Smooth muscle cell (in vitro differentiated cells): ENCODE results near the gene ITGB4. TPM values are rescaled to one million over a fixed set of nuclear protein-coding genes. Genes with fewer than 3 reads are reported as not detected.

ENCODE experiments used
- DNase-seq: peaks from one replicate; lab custom pipeline; 2025; ENCODE audit not compliant: unreplicated experiment; lab: John Stamatoyannopoulos, UW
- H2AFZ ChIP-seq: fragments of 200-600 bp; sonication (generic); 2 replicates; pipeline ENCODE4 v1.6.0; 2016; ENCODE audit warnings: antibody characterized with exemption, low read depth, mild to moderate bottlenecking
- H3F3A ChIP-seq: fragments of 200-600 bp; sonication (generic); 2 replicates; pipeline ENCODE4 v1.6.0; 2017; ENCODE audit warnings: antibody characterized with exemption, low read depth
- H3K27ac ChIP-seq: fragments of 200-600 bp; sonication (generic); 2 replicates; pipeline ENCODE4 v1.5.1; 2016; ENCODE audit warnings: low read depth, mild to moderate bottlenecking
- H3K27me3 ChIP-seq: fragments of 200-600 bp; sonication (generic); 2 replicates; pipeline ENCODE4 v1.6.1; 2016; ENCODE audit warnings: low read depth, mild to moderate bottlenecking
- H3K36me3 ChIP-seq: fragments of 200-600 bp; sonication (generic); 2 replicates; pipeline ENCODE4 v1.5.1; 2016; ENCODE audit warnings: low read depth
- H3K4me1 ChIP-seq: fragments of 200-600 bp; sonication (generic); 2 replicates; pipeline ENCODE4 v1.5.1; 2016; ENCODE audit warnings: low read depth
- H3K4me2 ChIP-seq: fragments of 200-600 bp; sonication (generic); 2 replicates; pipeline ENCODE4 v1.6.0; 2016; ENCODE audit warnings: mild to moderate bottlenecking
- H3K4me3 ChIP-seq: fragments of 200-600 bp; sonication (generic); 2 replicates; pipeline ENCODE4 v1.5.1; 2016; ENCODE audit warnings: mild to moderate bottlenecking
- H3K79me2 ChIP-seq: fragments of 200-600 bp; sonication (generic); 2 replicates; pipeline ENCODE4 v1.6.0; 2016; ENCODE audit warnings: low read depth, mild to moderate bottlenecking
- H3K9ac ChIP-seq: fragments of 200-600 bp; sonication (generic); 2 replicates; pipeline ENCODE4 v1.6.0; 2016; ENCODE audit warnings: low read depth
- H3K9me3 ChIP-seq: fragments of 200-600 bp; sonication (generic); replicated peaks from 2 replicates; pipeline ENCODE4 v1.5.1; 2016; ENCODE audit warnings: low read depth
- H4K20me1 ChIP-seq: fragments of 200-600 bp; sonication (generic); 2 replicates; pipeline ENCODE4 v1.6.0; 2016; ENCODE audit warnings: low read depth
- CTCF ChIP-seq: fragments of 200-600 bp; sonication (generic); IDR thresholded peaks from 2 replicates; pipeline ENCODE4 v1.5.1; 2017; ENCODE audit warnings: borderline replicate concordance, mild to moderate bottlenecking, antibody characterized with exemption; ENCODE audit not compliant: insufficient read depth, poor library complexity, severe bottlenecking
- WGBS: methylation state at CpG from one replicate; pipeline ENCODE4 v1.1.7; 2016; ENCODE audit warnings: low lambda C conversion rate; 5-methylcytosine and 5-hydroxymethylcytosine counted together
- polyA plus RNA-seq: library from polyadenylated mRNA; unstranded; fragments of >200 nt; fragmentation: Nextera tagmentation; extraction: Ambion mirVana; gene quantifications from 2 replicates; pipeline ENCODE4 v1.2.1, GENCODE V29; 2016
- total RNA-seq: library from RNA; depleted of rRNA; stranded (reverse); fragments of >200 nt; gene quantifications from 2 replicates; pipeline ENCODE4 v1.2.3, GENCODE V29; 2014

ITGB4 gene
- total and polyA plus RNA-seq, 2 experiments from 2014 or later = 47.2 to 83.8 TPM

DNA sequence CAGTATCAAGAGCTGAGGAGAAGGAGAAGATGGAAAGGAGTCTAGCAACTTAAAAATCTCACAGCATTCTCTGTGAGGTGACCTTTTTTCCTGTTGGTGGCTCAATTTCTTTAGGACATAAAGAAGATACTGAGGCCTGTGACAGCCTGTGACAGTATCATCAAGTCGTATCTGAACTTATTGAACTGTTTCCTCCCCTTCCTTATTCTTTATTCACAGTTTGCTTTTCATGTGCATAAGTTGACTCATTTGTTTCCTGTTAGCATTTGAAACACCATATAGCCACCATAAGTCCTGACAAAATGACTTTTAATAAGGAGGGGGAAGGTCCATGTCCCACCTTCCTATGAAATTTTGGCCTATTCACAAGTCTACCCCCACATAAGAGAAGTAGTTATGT lies 72.2 kb downstream of the ITGB4 start:
- Histone ChIP-seq H3K4me2 (no peak overlapping the region), H3K27me3 (no peaks in the 10 kb centered on the region), H3F3A (no peaks in the 10 kb centered on the region), H3K79me2 (peaks cover 95% of the 10 kb centered on the region), H3K9me3 (no peaks in the 10 kb centered on the region), H3K9ac (no peak overlapping the region), H3K27ac (no peak overlapping the region), H3K4me3 (no peak overlapping the region), H2AFZ (no peak overlapping the region), H3K4me1 (no peaks in the 10 kb centered on the region), H4K20me1 (peaks cover 82% of the 10 kb centered on the region), H3K36me3 (no peaks in the 10 kb centered on the region)
- 96% methylated on average over 1 of the region's 1 CpG for WGBS
- no peak for TF ChIP-seq CTCF
- no peak for DNase-seq

GRCh38 chr17:75795820-75796607 lies 74.8 kb downstream of the ITGB4 start:
- H3K27ac ChIP-seq = no peak overlapping the region
- no peak for DNase-seq
- H3K4me1 ChIP-seq = no peaks in the 10 kb centered on the region
- WGBS = 99% methylated on average over 8 of the region's 8 CpGs
- H2AFZ ChIP-seq = no peak overlapping the region
- no peaks in the 10 kb centered on the region for H3F3A ChIP-seq
- H3K79me2 ChIP-seq = peaks cover 76% of the 10 kb centered on the region
- no peak overlapping the region for H3K9ac ChIP-seq
- H4K20me1 ChIP-seq = peaks cover 79% of the 10 kb centered on the region
- no peak for TF ChIP-seq CTCF
- no peak overlapping the region for H3K4me3 ChIP-seq
- no peaks in the 10 kb centered on the region for H3K9me3 ChIP-seq
- no peaks in the 10 kb centered on the region for H3K36me3 ChIP-seq
- no peak overlapping the region for H3K4me2 ChIP-seq
- H3K27me3 ChIP-seq = no peaks in the 10 kb centered on the region

- Histone ChIP-seq H3F3A (no peaks in the 10 kb centered on the region), H2AFZ (no peak overlapping the region), H3K9ac (no peak overlapping the region), H3K4me2 (no peak overlapping the region), H3K27me3 (no peaks in the 10 kb centered on the region), H3K9me3 (no peaks in the 10 kb centered on the region), H3K4me1 (no peaks in the 10 kb centered on the region), H4K20me1 (peaks cover 76% of the 10 kb centered on the region), H3K4me3 (no peak overlapping the region), H3K27ac (no peak overlapping the region), H3K79me2 (peaks cover 60% of the 10 kb centered on the region), H3K36me3 (no peaks in the 10 kb centered on the region)
- no peak for DNase-seq
- no peak for TF ChIP-seq CTCF
- WGBS = 98% methylated on average over 4 of the region's 4 CpGs
Observed at GRCh38 chr17:75799402-75799801, 78.1 kb downstream of the ITGB4 start.

GRCh38 chr17:75803883-75804282 lies 82.6 kb downstream of the ITGB4 start:
- Histone ChIP-seq H3K4me2 (no peak overlapping the region), H3F3A (no peaks in the 10 kb centered on the region), H3K36me3 (no peaks in the 10 kb centered on the region), H2AFZ (no peak overlapping the region), H3K79me2 (peaks cover 50% of the 10 kb centered on the region), H3K9me3 (no peaks in the 10 kb centered on the region), H4K20me1 (peaks cover 75% of the 10 kb centered on the region), H3K4me3 (no peak overlapping the region), H3K27me3 (no peaks in the 10 kb centered on the region), H3K27ac (no peak overlapping the region), H3K9ac (no peak overlapping the region), H3K4me1 (no peaks in the 10 kb centered on the region)
- no peak for DNase-seq
- 96% methylated on average over 1 of the region's 1 CpG for WGBS
- TF ChIP-seq CTCF = no peak
